Subcutaneous adipose tissue (tissue), 4 donors: ENCODE results near the gene DIP2C. TPM values are rescaled to one million over a fixed set of nuclear protein-coding genes. Genes with fewer than 3 reads are reported as not detected.

ENCODE experiments used
- CTCF ChIP-seq: fragments of 450-650 bp; IDR thresholded peaks from one replicate; pipeline ENCODE4 v1.5.1; 2016; ENCODE audit warnings: low read depth, mild to moderate bottlenecking, control low read depth, antibody characterized with exemption, moderate library complexity
- total RNA-seq, 4 donors: library from RNA; depleted of rRNA; stranded (reverse); fragments of >200 nt; gene quantifications; one replicate each; pipeline ENCODE4 v1.1.0, GENCODE V29; 2016

The DIP2C gene
- total RNA-seq, 4 donors from 2014 or later = 32.1 to 64.0 (median 40.5) TPM

DNA sequence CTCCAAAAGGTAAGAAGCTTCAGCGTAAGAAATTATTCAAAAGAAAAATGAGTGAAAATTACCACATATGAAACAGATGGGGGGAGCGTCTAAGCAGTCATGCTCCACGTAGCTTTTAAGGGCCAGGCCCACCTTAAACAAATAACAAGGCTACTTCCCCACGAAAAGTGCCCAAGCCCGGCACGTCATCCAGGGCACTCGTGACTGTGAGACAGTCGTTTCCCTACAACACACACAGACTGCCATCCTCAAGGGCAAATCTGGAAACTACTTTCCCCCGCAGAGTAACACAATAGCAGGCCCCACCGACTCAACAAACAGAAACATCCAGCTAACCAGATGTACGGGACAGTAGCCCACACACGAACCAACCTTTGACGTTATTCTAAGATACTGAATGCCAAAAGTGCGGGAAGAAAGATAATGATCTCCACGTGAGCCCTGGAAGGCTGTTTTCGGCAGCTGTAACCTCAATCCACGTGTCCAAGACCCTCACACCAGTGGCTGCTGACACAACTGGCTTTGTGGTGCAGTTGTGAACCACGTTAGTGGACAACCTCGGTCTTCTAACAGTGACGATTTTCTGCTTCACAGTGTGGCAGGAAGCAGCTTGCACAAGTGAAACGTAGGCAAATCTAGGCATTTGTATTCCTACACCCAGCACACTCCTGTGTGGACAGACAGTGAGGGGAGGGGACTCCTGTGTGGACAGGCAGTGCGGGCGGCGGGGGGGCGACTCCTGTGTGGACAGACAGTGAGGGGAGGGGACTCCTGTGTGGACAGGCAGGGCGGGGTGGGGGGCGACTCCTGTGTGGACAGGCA is 302.5 kb downstream of the DIP2C start:
- no peak for TF ChIP-seq CTCF

GRCh38 chr10:385571-386300 is 303.7 kb downstream of the DIP2C start:
- no peak for TF ChIP-seq CTCF

DNA sequence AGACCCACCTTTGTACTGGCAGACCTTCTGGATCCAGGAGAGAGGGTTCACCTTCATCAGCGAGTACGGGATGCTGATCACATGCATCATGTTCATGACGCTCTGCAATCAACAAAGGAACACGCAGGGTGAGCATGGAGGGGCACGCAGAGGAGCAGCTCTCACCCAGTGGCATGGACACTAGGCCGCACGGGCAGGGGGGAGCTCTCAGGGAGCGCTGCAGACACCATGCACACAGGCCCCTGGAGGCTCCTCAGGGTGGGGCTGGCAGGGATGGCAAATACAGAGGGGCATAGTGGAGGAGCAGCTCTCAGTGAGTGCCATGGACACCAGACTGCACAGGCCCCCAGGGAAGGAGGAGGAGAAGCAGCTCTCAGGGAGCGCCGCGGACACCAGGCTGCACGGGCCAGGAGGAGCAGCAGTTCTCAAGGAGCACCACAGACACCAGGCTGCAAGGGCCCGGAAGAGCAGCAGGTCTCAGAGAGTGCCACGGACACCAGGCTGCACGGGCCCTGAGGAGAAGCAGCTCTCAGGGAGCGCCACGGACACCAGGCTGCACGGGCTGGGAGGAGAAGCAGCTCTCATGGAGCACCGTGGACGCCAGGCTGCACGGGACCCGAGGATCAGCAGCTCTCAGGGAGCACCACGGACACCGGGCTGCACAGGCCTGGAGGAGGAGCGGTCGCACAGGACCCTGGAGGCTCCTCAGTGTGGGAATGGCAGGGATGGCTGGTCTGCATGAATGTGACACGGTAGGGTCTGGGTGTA is 304.7 kb downstream of the DIP2C start:
- TF ChIP-seq CTCF = no peak

DNA sequence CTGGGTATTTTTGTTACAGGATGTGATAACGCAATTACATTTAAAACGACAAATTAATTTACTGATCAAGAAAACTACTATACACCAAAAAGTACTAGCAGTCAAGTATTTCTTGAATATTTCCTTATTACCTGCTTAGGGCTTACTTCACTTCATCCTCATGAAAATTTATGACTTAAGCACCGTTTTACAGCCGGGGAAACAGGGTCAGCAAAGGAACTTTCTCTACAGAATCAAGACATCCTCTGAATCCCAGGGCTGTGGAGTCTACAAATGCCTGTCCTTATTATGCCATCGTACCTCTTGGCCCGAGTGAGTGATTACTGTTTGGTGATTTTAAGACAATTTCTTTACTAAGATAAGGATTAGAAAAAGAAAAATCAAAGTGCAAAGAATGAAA is 305.9 kb downstream of the DIP2C start:
- no peak for TF ChIP-seq CTCF

DNA sequence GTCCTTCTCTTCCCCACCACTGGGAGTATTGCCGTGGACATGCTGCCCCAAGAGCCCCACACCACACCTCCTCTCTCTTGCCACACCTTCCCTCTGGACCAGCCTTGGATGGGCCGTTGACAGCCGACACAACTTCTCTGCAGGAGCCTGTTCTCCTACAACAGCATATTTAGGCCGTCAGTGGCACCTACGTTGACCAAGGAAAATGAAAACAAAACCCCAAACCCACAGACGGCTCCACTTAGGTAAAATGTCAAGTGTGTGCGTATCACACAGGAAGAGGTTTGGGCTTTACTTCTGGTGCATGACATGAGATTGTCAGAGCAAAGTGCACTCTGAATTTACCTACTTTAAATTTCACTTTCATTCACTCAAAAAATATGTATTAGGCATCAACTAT is 307.7 kb downstream of the DIP2C start:
- no peak for TF ChIP-seq CTCF

DNA sequence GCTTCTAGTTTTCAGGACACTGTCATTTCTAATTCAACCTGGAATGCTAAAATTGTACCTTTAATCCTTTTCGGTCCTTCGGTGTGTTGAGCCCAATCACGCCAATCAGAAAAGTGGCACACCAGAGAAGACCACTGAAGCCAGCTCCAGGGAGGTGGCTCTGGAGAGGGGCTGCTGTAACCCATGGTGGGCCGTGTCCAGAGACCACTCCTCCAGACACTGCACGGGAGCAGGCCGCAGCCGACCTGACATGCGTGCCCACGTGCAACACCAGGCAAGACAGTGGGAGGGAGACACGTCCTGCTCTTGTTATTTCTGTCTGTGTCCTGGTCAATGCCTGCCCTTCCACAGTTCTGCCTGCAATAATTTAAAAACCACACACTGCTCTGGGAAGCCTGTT is 308.1 kb downstream of the DIP2C start:
- no peak for TF ChIP-seq CTCF
